ENCODE results near the gene GRM8. TPM values are rescaled to one million over a fixed set of nuclear protein-coding genes. Genes with fewer than 3 reads are reported as not detected.

The GRM8 gene
- total RNA-seq, 4 donors from 2014 or later, result 1.0 to 5.0 TPM; not detected in 2

DNA sequence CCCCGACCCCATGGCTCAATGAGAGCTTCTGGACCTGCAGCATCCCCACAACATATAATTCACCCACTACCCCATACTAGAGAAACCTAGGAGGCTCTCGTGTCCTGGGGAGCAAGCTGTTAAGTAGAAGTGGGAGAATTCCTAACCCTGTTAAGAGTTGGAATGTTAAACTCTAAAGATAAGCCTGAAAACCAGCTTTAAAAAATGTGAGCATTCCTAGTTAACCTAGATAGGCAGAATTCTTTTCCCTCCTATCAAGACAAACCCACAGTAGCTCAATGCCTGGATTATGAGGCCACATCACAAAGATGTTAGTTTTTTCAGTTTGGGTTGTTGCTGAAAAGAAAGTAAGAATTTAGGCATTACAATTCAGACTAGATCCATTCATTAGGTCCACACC, 42.9 kb downstream of the GRM8 start:
- TF ChIP-seq POLR2A (IDR thresholded peaks at IDR 0.05), result no peak
- TF ChIP-seq, protein P1, sequence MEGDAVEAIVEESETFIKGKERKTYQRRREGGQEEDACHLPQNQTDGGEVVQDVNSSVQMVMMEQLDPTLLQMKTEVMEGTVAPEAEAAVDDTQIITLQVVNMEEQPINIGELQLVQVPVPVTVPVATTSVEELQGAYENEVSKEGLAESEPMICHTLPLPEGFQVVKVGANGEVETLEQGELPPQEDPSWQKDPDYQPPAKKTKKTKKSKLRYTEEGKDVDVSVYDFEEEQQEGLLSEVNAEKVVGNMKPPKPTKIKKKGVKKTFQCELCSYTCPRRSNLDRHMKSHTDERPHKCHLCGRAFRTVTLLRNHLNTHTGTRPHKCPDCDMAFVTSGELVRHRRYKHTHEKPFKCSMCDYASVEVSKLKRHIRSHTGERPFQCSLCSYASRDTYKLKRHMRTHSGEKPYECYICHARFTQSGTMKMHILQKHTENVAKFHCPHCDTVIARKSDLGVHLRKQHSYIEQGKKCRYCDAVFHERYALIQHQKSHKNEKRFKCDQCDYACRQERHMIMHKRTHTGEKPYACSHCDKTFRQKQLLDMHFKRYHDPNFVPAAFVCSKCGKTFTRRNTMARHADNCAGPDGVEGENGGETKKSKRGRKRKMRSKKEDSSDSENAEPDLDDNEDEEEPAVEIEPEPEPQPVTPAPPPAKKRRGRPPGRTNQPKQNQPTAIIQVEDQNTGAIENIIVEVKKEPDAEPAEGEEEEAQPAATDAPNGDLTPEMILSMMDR (IDR thresholded peaks at IDR 0.05), result no peak

DNA sequence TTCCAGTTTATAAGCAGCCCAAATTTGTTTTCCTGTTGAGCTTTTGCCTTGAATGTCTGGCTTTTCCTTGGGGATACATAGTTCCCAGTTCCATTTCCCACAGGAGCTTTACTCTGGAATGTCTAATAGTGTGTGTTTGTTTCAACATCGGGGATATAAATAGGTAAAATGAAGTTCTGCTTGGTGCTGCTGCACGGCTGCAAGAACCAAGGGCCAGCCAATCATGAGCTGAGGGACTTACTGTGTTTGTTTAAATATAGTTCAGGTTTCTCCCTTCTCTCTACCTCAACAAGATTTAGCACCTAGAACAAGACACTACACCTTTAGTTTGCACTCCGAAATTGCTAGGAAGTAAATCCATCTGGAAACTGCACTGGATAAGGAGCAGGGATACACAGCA, 43.9 kb downstream of the GRM8 start:
- H3K36me3 ChIP-seq, result no peaks in the 10 kb centered on the region
- TF ChIP-seq, protein P1 (IDR thresholded peaks at IDR 0.05), result no peak
- TF ChIP-seq POLR2A (IDR thresholded peaks at IDR 0.05), result no peak
- H3K4me1 ChIP-seq, result no peaks in the 10 kb centered on the region
- no peaks in the 10 kb centered on the region for H3K9me3 ChIP-seq
- H3K27ac ChIP-seq, result no peak overlapping the region
- no peak for DNase-seq
- no peaks in the 10 kb centered on the region for H3K27me3 ChIP-seq
- no peak overlapping the region for H3K4me3 ChIP-seq

More for the DNA sequence above, 42.9 kb downstream of the GRM8 start:
- Histone ChIP-seq H3K9me3 (no peaks in the 10 kb centered on the region), H3K27ac (no peak overlapping the region), H3K4me1 (no peaks in the 10 kb centered on the region), H3K36me3 (no peaks in the 10 kb centered on the region), H3K27me3 (no peaks in the 10 kb centered on the region), H3K4me3 (no peak overlapping the region)
- no peak for DNase-seq

DNA sequence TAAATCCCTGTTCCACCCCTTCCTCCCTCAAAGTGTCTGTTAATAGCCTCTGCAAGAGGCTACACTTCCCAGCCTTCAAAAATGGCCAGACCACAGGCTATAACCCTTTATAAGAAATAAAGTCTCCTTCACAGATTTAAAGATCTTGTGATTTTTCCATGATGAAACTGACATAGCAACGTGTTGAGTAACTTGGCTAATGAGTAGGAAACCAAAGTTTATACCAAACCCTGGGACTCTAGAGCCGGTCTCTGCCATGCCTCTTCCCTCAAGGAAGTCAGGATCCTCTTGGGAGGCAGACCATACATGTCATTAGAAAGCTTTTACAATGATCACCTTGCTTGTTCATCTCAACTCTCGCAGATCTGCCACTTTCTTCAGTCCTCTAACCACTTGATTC, 44.4 kb downstream of the GRM8 start:
- H3K36me3 ChIP-seq, result no peaks in the 10 kb centered on the region
- H3K9me3 ChIP-seq, result no peaks in the 10 kb centered on the region
- H3K27ac ChIP-seq, result no peak overlapping the region
- no peak overlapping the region for H3K4me3 ChIP-seq
- H3K4me1 ChIP-seq, result no peaks in the 10 kb centered on the region
- no peak for TF ChIP-seq POLR2A (IDR thresholded peaks at IDR 0.05)
- TF ChIP-seq, protein P1 (IDR thresholded peaks at IDR 0.05), result no peak
- H3K27me3 ChIP-seq, result no peaks in the 10 kb centered on the region
- no peak for DNase-seq

DNA sequence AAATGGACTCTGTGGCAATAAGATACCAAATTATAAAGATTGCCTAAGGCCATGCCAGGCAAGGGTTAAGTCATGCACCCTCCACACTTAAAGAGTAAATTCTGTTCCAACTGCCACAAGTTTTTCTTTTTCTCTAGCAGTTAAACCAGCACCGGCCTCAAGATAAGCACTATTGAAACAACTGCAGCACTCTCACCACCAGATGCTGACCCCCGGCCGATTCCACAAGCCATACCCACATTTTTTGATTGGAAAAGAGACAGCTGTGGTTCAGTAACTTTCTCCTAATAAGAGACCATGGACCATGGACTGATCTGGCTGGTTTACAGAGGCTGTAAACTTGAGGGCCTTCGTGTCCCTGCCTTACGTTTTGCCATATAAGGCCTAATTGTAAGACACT, 44.9 kb downstream of the GRM8 start:
- TF ChIP-seq, protein P1 (IDR thresholded peaks at IDR 0.05), result no peak
- no peak for TF ChIP-seq POLR2A (IDR thresholded peaks at IDR 0.05)
- H3K4me3 ChIP-seq, result no peak overlapping the region
- no peaks in the 10 kb centered on the region for H3K4me1 ChIP-seq
- H3K27ac ChIP-seq, result no peak overlapping the region
- H3K36me3 ChIP-seq, result no peaks in the 10 kb centered on the region
- no peaks in the 10 kb centered on the region for H3K27me3 ChIP-seq
- H3K9me3 ChIP-seq, result no peaks in the 10 kb centered on the region
- DNase-seq, result no peak

DNA sequence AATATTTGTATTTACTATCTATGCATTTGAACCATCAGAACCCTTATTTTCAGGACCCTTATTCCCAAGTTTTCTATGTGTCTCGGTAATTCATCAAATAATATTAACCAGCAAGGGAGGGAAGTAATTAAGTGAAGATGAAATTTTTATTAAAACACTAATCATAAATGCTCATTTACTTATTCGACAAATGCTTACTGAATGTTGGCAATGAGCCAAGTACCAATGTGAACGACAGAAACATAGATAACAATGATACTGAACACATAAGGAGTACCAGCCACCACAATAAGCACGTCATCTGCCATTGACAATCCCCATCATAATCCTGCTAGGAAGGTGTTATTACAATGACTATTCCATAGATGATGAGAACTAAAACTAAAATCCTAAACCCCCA, 45.5 kb downstream of the GRM8 start:
- no peak for DNase-seq
- H3K27me3 ChIP-seq, result no peaks in the 10 kb centered on the region
- H3K36me3 ChIP-seq, result no peaks in the 10 kb centered on the region
- H3K27ac ChIP-seq, result no peak overlapping the region
- H3K9me3 ChIP-seq, result no peaks in the 10 kb centered on the region
- H3K4me1 ChIP-seq, result no peaks in the 10 kb centered on the region
- TF ChIP-seq, protein P1 (IDR thresholded peaks at IDR 0.05), result no peak
- TF ChIP-seq POLR2A (IDR thresholded peaks at IDR 0.05), result no peak
- H3K4me3 ChIP-seq, result no peak overlapping the region

DNA sequence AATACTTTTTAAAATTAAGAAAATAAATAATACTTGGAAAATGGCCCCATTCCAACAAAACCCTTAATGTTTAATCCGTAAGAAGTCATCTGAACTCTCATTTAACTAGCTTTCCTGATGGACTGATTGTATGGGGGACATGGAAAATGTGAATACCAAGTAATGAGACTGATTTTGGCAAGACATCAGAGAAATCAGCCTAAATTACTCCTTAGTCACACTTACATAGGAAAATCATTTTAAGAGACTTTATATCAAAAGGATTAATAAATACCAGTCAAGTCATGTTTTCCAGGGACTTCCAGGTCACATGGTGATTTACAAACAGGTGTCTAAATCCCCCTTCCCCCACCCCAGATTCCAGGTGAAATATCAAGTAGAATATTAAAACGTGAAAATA, 58.2 kb downstream of the GRM8 start:
- no peak overlapping the region for H3K4me3 ChIP-seq
- no peaks in the 10 kb centered on the region for H3K4me1 ChIP-seq
- no peak overlapping the region for H3K27ac ChIP-seq
- H3K9me3 ChIP-seq, result no peaks in the 10 kb centered on the region
- TF ChIP-seq POLR2A (IDR thresholded peaks at IDR 0.05), result no peak
- TF ChIP-seq, protein P1 (IDR thresholded peaks at IDR 0.05), result no peak
- DNase-seq, result no peak
- no peaks in the 10 kb centered on the region for H3K27me3 ChIP-seq
- H3K36me3 ChIP-seq, result no peaks in the 10 kb centered on the region
